DND-41 (cell line): Measurements from ENCODE around the gene SEMA6B.

Experiments
- ATAC-seq: fragments of 200-7000 bp; cut with Tn5 transposase; 3 replicates; pipeline ENCODE4 v1.9.1; 2021; ENCODE audit warnings: low read depth; ENCODE audit not compliant: insufficient read depth
- DNase-seq: peaks from one replicate; pipeline ENCODE4 v3.0.0-alpha.2; 2020
- H2AFZ ChIP-seq: 2 replicates; pipeline ENCODE4 v1.6.0; 2012; ENCODE audit warnings: low read depth, low read length
- H3K27ac ChIP-seq: 2 replicates; pipeline ENCODE4 v1.5.1; 2012; ENCODE audit warnings: low read length, inconsistent platforms
- H3K27me3 ChIP-seq: fragments of 200-600 bp; sonication (generic); 2 replicates; pipeline ENCODE4 v1.6.0; 2012; ENCODE audit warnings: low read length, mild to moderate bottlenecking, inconsistent platforms; ENCODE audit not compliant: insufficient read depth, poor library complexity
- H3K36me3 ChIP-seq: 2 replicates; pipeline ENCODE4 v1.5.1; 2012; ENCODE audit warnings: low read length, inconsistent platforms; ENCODE audit not compliant: insufficient read depth
- H3K4me1 ChIP-seq: 2 replicates; pipeline ENCODE4 v1.5.1; 2012; ENCODE audit warnings: mild to moderate bottlenecking, low read length; ENCODE audit not compliant: insufficient read depth
- H3K4me2 ChIP-seq: 2 replicates; pipeline ENCODE4 v1.6.0; 2012; ENCODE audit warnings: mild to moderate bottlenecking, moderate library complexity, low read length, inconsistent platforms; ENCODE audit not compliant: insufficient read depth
- H3K4me3 ChIP-seq, 2 experiments: fragments of 200-600 bp in 1 of 2; shearing (Covaris generic) in 1 of 2; 2 replicates each; pipeline ENCODE4 v1.5.1; 2012 to 2016; ENCODE audit warnings: inconsistent platforms in 2 of 2, low read length in 2 of 2, mild to moderate bottlenecking in 2 of 2, low read depth in 1 of 2, moderate library complexity in 1 of 2
- H3K79me2 ChIP-seq: 2 replicates; pipeline ENCODE4 v1.6.0; 2012; ENCODE audit warnings: low read length, inconsistent platforms; ENCODE audit not compliant: insufficient read depth
- H3K9ac ChIP-seq: 2 replicates; pipeline ENCODE4 v1.6.0; 2012; ENCODE audit warnings: low read depth, mild to moderate bottlenecking, inconsistent platforms, low read length, moderate library complexity
- H3K9me3 ChIP-seq: 2 replicates; pipeline ENCODE4 v1.5.1; 2012; ENCODE audit warnings: low read length, moderate library complexity, mild to moderate bottlenecking, inconsistent platforms; ENCODE audit not compliant: insufficient read depth, severe bottlenecking
- H4K20me1 ChIP-seq: 2 replicates; pipeline ENCODE4 v1.6.0; 2012; ENCODE audit warnings: low read length; ENCODE audit not compliant: insufficient read depth
- CTCF ChIP-seq: IDR thresholded peaks from 2 replicates; pipeline ENCODE4 v1.5.1; 2012; ENCODE audit warnings: borderline replicate concordance, low read length, moderate library complexity, mild to moderate bottlenecking; ENCODE audit not compliant: poor library complexity, severe bottlenecking; ENCODE audit errors: extremely low read depth
- EZH2 ChIP-seq: IDR thresholded peaks from 3 replicates; pipeline ENCODE4 v1.6.1; 2012; ENCODE audit warnings: borderline replicate concordance, low read depth, mild to moderate bottlenecking, moderate library complexity, low read length, inconsistent platforms; ENCODE audit not compliant: severe bottlenecking

The SEMA6B gene

DNA sequence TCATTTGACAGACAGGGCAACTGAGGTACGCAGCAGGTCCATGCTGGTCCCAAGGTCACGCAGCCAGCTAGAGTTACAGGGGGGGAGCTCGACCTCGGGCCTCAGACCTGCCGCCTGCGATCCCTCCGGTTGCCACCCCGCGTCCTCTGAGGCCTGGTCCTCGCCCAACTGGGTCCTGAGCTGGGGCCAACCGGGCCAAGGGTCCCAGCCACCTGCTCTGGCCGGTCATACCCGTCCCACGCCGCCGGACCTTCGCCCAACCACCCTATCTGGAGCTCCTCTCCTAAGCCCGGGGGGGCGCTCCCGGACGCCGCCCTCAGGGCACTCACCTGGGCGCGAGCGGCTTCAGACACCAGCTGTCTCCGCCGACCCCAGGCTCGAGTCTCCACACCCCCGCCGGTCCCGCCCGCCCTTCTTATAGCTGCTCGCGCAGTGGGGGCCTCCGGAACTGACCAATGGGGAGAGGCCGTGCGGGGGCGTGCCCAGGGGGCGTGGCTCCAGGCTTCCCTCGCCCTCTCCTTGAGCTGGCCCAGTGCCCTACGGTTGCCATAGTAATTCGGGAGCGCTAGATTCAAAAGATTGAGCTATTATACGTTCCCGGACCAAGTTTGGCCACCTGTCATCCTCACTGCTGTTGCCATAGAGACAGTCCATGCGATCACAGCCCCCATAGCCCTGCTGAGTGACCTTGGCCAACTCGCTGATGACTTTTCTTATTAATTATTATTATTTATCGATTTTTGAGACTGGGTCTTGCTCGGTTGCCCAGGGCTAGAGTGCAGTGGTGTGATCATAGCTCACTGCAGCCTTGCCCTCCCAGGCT, 24.4 kb downstream of the SEMA6B start, which contains the start of gene PLIN5:
PLIN5 (minus strand) TSS at position 389 of the 823 bp plus-strand sequence. CDS start 1,150 bp downstream, outside the sequence.
- Histone ChIP-seq H2AFZ (no peak within 1 kb of the TSS), H3K79me2 (no peaks in the 10 kb centered on the region), H3K4me2 (no peak within 1 kb of the TSS), H3K27ac (no peak within 1 kb of the TSS), H4K20me1 (no peaks in the 10 kb centered on the region), H3K9ac (no peak within 1 kb of the TSS), H3K27me3 (no peaks in the 10 kb centered on the region), H3K9me3 (no peaks in the 10 kb centered on the region), H3K36me3 (no peaks in the 10 kb centered on the region), H3K4me3 (no peak within 1 kb of the TSS), H3K4me1 (no peaks in the 10 kb centered on the region)
- DNase-seq: peak; percentile 16
- no peak for ATAC-seq
- no peak for TF ChIP-seq CTCF
- TF ChIP-seq EZH2: no peak

GRCh38 chr19:4533835-4534424, 25.6 kb downstream of the SEMA6B start:
- no peak overlapping the region for H3K4me2 ChIP-seq
- H3K9ac ChIP-seq: no peak overlapping the region
- no peaks in the 10 kb centered on the region for H3K36me3 ChIP-seq
- H3K4me1 ChIP-seq: no peaks in the 10 kb centered on the region
- H3K9me3 ChIP-seq: no peaks in the 10 kb centered on the region
- no peak overlapping the region for H3K4me3 ChIP-seq
- no peak for TF ChIP-seq CTCF
- no peak for TF ChIP-seq EZH2
- ATAC-seq (no peak), DNase-seq (no peak)
- H2AFZ ChIP-seq: no peak overlapping the region
- no peaks in the 10 kb centered on the region for H3K79me2 ChIP-seq
- H4K20me1 ChIP-seq: no peaks in the 10 kb centered on the region
- no peak overlapping the region for H3K27ac ChIP-seq
- no peaks in the 10 kb centered on the region for H3K27me3 ChIP-seq

- no peak overlapping the region for H2AFZ ChIP-seq
- ATAC-seq (no peak), DNase-seq (no peak)
- H3K36me3 ChIP-seq: no peaks in the 10 kb centered on the region
- H3K27ac ChIP-seq: no peak overlapping the region
- no peaks in the 10 kb centered on the region for H4K20me1 ChIP-seq
- H3K4me1 ChIP-seq: no peaks in the 10 kb centered on the region
- TF ChIP-seq EZH2 (no peak), CTCF (no peak)
- H3K79me2 ChIP-seq: no peaks in the 10 kb centered on the region
- no peaks in the 10 kb centered on the region for H3K9me3 ChIP-seq
- H3K4me2 ChIP-seq: no peak overlapping the region
- no peaks in the 10 kb centered on the region for H3K27me3 ChIP-seq
- no peak overlapping the region for H3K9ac ChIP-seq
- H3K4me3 ChIP-seq: no peak overlapping the region
Observed at GRCh38 chr19:4533334-4533733, 26.1 kb downstream of the SEMA6B start.
